ENCODE results near the gene TMSB4X. TPM values are rescaled to one million over a fixed set of nuclear protein-coding genes. Genes with fewer than 3 reads are reported as not detected.

Gene TMSB4X
- polyA plus RNA-seq, 3 donors, result 15,641 to 31,074 (median 27,127) TPM

DNA sequence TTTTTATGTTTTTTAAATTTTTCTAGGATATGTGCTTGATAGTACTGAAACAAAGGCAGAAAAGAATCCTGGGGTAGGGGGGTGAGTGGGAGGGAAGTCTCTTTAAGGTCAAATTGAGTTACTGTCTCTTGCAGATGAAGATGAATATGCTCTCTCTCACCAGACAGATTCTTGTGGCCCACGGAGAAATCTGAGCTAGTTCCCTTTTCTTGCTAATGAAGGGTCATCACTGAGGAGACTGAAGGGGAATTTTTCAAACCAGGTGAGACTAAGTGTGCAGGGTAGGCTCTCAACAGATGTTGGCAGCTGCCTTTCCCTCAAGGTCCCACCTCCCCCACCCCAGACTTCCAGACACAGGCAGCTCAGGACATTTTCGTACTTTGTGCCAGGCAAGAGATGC, 48.0 kb downstream of the TMSB4X start:
- peaks cover 40% of the 10 kb centered on the region for H3K4me1 Mint-ChIP-seq
- H3K4me2 ChIP-seq (replicated peaks; ENCODE audit: extremely low read depth, low read length, poor library complexity, severe bottlenecking), result no peak overlapping the region

DNA sequence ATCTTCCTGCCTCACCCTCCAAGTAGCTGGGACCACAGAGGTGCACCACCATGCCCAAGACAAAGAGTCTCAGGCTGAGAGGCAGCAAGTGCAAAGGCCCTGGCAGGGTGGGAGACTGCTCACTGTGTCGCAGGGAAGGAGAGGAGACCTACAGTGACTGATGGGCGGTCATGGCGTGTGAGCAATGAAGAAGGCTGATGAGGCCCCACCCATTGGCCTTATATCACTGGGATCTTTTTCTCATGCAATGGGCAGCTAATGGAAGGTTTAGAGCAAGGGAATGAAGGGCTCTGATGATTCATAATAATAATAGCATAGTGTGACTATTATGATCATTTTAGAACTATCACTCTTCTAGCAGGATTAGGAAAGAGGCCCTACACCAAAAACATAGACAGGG, 48.7 kb downstream of the TMSB4X start:
- no peak for DNase-seq
- WGBS (ENCODE audit: insufficient coverage), result no CpG with 5 or more reads among the region's 3 CpGs
- Mint-ChIP-seq H3K27ac (no peak overlapping the region), H3K4me1 (peaks cover 33% of the 10 kb centered on the region), H3K36me3 (peaks cover 0 to under 1% of the 10 kb centered on the region in 2 donors), H3K4me3 (no peak overlapping the region), H3K27me3 (ENCODE audit: low read depth in 3 of 3) (peaks cover 0 to 43% (median 0%) of the 10 kb centered on the region in 3 donors), H3K9me3 (peaks cover 0 to 6% (median 0%) of the 10 kb centered on the region in 7 donors)
- Histone ChIP-seq H3K4me1 (ENCODE audit: control insufficient read depth in 1 of 2, insufficient read depth in 2 of 2, low read length in 2 of 2) (peaks cover 6 to 8% of the 10 kb centered on the region in 2 donors), H3K79me2 (ENCODE audit: insufficient read depth, low read length) (no peaks in the 10 kb centered on the region), H3K27ac (ENCODE audit: low read depth in 1 of 2, low read length in 2 of 2) (no peak overlapping the region), H2AFZ (ENCODE audit: insufficient read depth, low read depth, low read length, poor library complexity, severe bottlenecking) (no peak overlapping the region), H4K20me1 (ENCODE audit: insufficient read depth, low read length) (no peaks in the 10 kb centered on the region), H3K27me3 (ENCODE audit: control insufficient read depth in 2 of 2, insufficient read depth in 2 of 2, low read length in 2 of 2) (peaks cover 0 to 27% of the 10 kb centered on the region in 2 donors), H3K4me3 (replicated peaks in 1 of 3; ENCODE audit: low read depth in 2 of 3, low read length in 3 of 3) (no peak overlapping the region), H3K4me2 (replicated peaks; ENCODE audit: extremely low read depth, low read length, poor library complexity, severe bottlenecking) (no peak overlapping the region), H3K9ac (ENCODE audit: insufficient read depth, low read length, poor library complexity, severe bottlenecking) (no peak overlapping the region), H3K9me3 (replicated peaks in 1 of 2; ENCODE audit: control insufficient read depth in 1 of 2, insufficient read depth in 1 of 2, low read length in 2 of 2) (no peaks in the 10 kb centered on the region), H3K36me3 (replicated peaks in 1 of 2; ENCODE audit: control insufficient read depth in 1 of 2, insufficient read depth in 2 of 2, low read length in 2 of 2) (no peaks in the 10 kb centered on the region)
- intact Hi-C loops (cut with micrococcal nuclease), result no loop called here
- TF ChIP-seq, protein P1, sequence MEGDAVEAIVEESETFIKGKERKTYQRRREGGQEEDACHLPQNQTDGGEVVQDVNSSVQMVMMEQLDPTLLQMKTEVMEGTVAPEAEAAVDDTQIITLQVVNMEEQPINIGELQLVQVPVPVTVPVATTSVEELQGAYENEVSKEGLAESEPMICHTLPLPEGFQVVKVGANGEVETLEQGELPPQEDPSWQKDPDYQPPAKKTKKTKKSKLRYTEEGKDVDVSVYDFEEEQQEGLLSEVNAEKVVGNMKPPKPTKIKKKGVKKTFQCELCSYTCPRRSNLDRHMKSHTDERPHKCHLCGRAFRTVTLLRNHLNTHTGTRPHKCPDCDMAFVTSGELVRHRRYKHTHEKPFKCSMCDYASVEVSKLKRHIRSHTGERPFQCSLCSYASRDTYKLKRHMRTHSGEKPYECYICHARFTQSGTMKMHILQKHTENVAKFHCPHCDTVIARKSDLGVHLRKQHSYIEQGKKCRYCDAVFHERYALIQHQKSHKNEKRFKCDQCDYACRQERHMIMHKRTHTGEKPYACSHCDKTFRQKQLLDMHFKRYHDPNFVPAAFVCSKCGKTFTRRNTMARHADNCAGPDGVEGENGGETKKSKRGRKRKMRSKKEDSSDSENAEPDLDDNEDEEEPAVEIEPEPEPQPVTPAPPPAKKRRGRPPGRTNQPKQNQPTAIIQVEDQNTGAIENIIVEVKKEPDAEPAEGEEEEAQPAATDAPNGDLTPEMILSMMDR (IDR thresholded peaks at IDR 0.05), result no peak

More for the DNA sequence above, 48.0 kb downstream of the TMSB4X start:
- no peak for DNase-seq
- Histone ChIP-seq H3K9ac (ENCODE audit: insufficient read depth, low read length, poor library complexity, severe bottlenecking) (no peak overlapping the region), H3K9me3 (replicated peaks in 1 of 2; ENCODE audit: control insufficient read depth in 1 of 2, insufficient read depth in 1 of 2, low read length in 2 of 2) (no peaks in the 10 kb centered on the region), H3K79me2 (ENCODE audit: insufficient read depth, low read length) (no peaks in the 10 kb centered on the region), H3K4me3 (replicated peaks in 1 of 3; ENCODE audit: low read depth in 2 of 3, low read length in 3 of 3) (no peak overlapping the region), H2AFZ (ENCODE audit: insufficient read depth, low read depth, low read length, poor library complexity, severe bottlenecking) (no peak overlapping the region), H3K27me3 (ENCODE audit: control insufficient read depth in 2 of 2, insufficient read depth in 2 of 2, low read length in 2 of 2) (peaks cover 0 to 24% of the 10 kb centered on the region in 2 donors), H3K36me3 (replicated peaks in 1 of 2; ENCODE audit: control insufficient read depth in 1 of 2, insufficient read depth in 2 of 2, low read length in 2 of 2) (no peaks in the 10 kb centered on the region), H3K4me1 (ENCODE audit: control insufficient read depth in 1 of 2, insufficient read depth in 2 of 2, low read length in 2 of 2) (peaks cover 13 to 14% of the 10 kb centered on the region in 2 donors), H3K27ac (ENCODE audit: low read depth in 1 of 2, low read length in 2 of 2) (no peak overlapping the region), H4K20me1 (ENCODE audit: insufficient read depth, low read length) (no peaks in the 10 kb centered on the region)
- H3K9me3 Mint-ChIP-seq, result peaks cover 0 to 6% (median 0%) of the 10 kb centered on the region in 7 donors
- TF ChIP-seq, protein P1 (IDR thresholded peaks at IDR 0.05), result no peak
- no peak overlapping the region for H3K27ac Mint-ChIP-seq
- H3K27me3 Mint-ChIP-seq (ENCODE audit: low read depth in 3 of 3), result peaks cover 0 to 43% (median 0%) of the 10 kb centered on the region in 3 donors
- intact Hi-C loops (cut with micrococcal nuclease), result no loop called here
- WGBS (ENCODE audit: insufficient coverage), result no CpG with 5 or more reads among the region's 2 CpGs
- peaks cover 0 to 2% of the 10 kb centered on the region in 2 donors for H3K36me3 Mint-ChIP-seq
- H3K4me3 Mint-ChIP-seq, result no peak overlapping the region
